ENCODE measurements around the gene HAUS7. TPM values are rescaled to one million over a fixed set of nuclear protein-coding genes. Genes with fewer than 3 reads are reported as not detected.

The HAUS7 gene
- total RNA-seq, 1 donor from 2014 or later, result 31.3 TPM

DNA sequence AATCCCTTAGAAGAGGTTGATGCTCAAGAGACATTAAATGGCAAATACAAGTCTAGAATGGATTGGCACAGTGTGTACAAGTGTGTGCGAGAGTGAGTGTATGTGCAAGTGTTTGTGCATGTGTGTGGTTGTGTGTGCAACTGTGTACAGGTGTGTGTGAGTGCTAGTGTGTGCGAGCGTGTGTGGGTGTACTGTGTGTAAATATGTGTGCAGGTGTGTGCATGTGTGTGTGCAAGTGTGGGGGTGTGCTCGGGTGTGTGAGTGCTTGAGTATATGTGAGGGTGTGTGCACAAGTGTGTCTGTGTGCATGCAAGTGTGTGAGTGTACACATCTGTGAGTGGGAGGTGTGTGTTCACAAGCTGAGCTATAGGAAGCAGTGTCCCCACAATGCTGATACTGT lies 30.4 kb downstream of the HAUS7 start:
- no peak overlapping the region for H3K4me3 Mint-ChIP-seq (ENCODE audit: unreplicated experiment)
- H3K27me3 Mint-ChIP-seq (ENCODE audit: low read depth), result peaks cover 11% of the 10 kb centered on the region
- no peaks in the 10 kb centered on the region for H3K9me3 Mint-ChIP-seq (ENCODE audit: low read depth)
- TF ChIP-seq CTCF (IDR thresholded peaks at IDR 0.05), result no peak
- H3K36me3 Mint-ChIP-seq (ENCODE audit: low read depth), result no peaks in the 10 kb centered on the region
- no peak for DNase-seq (ENCODE audit: low spot score)
- no peak overlapping the region for H3K27ac Mint-ChIP-seq (ENCODE audit: unreplicated experiment)
- H3K4me1 Mint-ChIP-seq (ENCODE audit: low read depth), result no peaks in the 10 kb centered on the region

- Mint-ChIP-seq H3K4me1 (ENCODE audit: low read depth) (no peaks in the 10 kb centered on the region), H3K27me3 (ENCODE audit: low read depth) (peaks cover 11% of the 10 kb centered on the region), H3K9me3 (ENCODE audit: low read depth) (no peaks in the 10 kb centered on the region), H3K36me3 (ENCODE audit: low read depth) (no peaks in the 10 kb centered on the region), H3K27ac (ENCODE audit: unreplicated experiment) (no peak overlapping the region), H3K4me3 (ENCODE audit: unreplicated experiment) (no peak overlapping the region)
- DNase-seq (ENCODE audit: low spot score), result no peak
- peak; percentile 75 for TF ChIP-seq CTCF (IDR thresholded peaks at IDR 0.05)
Measured at GRCh38 chrX:153438532-153438931, 31.8 kb downstream of the HAUS7 start.

DNA sequence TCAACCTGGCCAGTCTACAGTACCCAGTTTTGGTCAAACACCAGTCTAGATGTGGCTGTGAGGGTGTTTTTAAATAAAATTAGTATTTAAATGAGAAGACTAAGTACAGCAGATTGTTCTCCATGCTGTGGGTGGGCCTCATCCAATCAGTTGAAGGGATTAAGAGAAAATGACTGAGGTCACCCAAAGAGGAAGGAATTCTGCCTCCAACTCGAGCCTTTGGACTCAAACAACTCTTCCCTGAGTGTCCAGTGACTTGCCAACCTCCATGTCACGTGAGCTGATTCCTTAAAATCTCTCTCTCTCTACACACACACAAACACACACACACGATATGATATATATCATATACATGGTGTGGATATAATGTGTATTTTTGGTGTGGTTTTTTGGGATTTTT lies 34.5 kb downstream of the HAUS7 start:
- H3K36me3 Mint-ChIP-seq (ENCODE audit: low read depth), result no peaks in the 10 kb centered on the region
- no peak overlapping the region for H3K4me3 Mint-ChIP-seq (ENCODE audit: unreplicated experiment)
- no peak overlapping the region for H3K27ac Mint-ChIP-seq (ENCODE audit: unreplicated experiment)
- H3K4me1 Mint-ChIP-seq (ENCODE audit: low read depth), result no peaks in the 10 kb centered on the region
- no peak for TF ChIP-seq CTCF (IDR thresholded peaks at IDR 0.05)
- peaks cover 5% of the 10 kb centered on the region for H3K9me3 Mint-ChIP-seq (ENCODE audit: low read depth)
- peaks cover 9% of the 10 kb centered on the region for H3K27me3 Mint-ChIP-seq (ENCODE audit: low read depth)
- DNase-seq (ENCODE audit: low spot score), result no peak

DNA sequence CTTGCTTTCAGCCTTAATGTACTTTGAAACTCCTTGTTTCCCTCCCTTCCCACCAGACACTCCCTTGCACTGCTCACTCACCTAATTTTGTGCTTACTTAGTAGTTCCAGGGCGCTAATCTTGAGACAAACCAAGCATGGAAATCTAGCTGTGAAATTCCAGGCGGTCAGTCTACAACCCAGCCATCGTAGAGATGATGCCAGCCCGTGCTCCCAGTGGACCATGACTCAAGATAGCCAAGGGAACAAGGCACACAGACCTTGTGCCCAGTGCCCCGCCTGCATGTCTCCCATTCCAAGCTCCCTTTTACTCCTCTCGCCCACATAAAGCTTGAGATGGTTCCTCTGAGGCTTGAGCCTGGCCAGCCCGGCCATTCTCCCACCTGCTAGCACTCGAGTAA lies 35.6 kb downstream of the HAUS7 start:
- peaks cover 7% of the 10 kb centered on the region for H3K27me3 Mint-ChIP-seq (ENCODE audit: low read depth)
- no peaks in the 10 kb centered on the region for H3K36me3 Mint-ChIP-seq (ENCODE audit: low read depth)
- no peak overlapping the region for H3K27ac Mint-ChIP-seq (ENCODE audit: unreplicated experiment)
- DNase-seq (ENCODE audit: low spot score), result no peak
- H3K4me3 Mint-ChIP-seq (ENCODE audit: unreplicated experiment), result no peak overlapping the region
- H3K9me3 Mint-ChIP-seq (ENCODE audit: low read depth), result peaks cover 11% of the 10 kb centered on the region
- TF ChIP-seq CTCF (IDR thresholded peaks at IDR 0.05), result no peak
- no peaks in the 10 kb centered on the region for H3K4me1 Mint-ChIP-seq (ENCODE audit: low read depth)

GRCh38 chrX:153433781-153434285 lies 36.5 kb downstream of the HAUS7 start:
- Mint-ChIP-seq H3K27ac (ENCODE audit: unreplicated experiment) (no peak overlapping the region), H3K4me1 (ENCODE audit: low read depth) (no peaks in the 10 kb centered on the region), H3K27me3 (ENCODE audit: low read depth) (peaks cover 7% of the 10 kb centered on the region), H3K4me3 (ENCODE audit: unreplicated experiment) (no peak overlapping the region), H3K36me3 (ENCODE audit: low read depth) (no peaks in the 10 kb centered on the region), H3K9me3 (ENCODE audit: low read depth) (peaks cover 11% of the 10 kb centered on the region)
- no peak for TF ChIP-seq CTCF (IDR thresholded peaks at IDR 0.05)
- DNase-seq (ENCODE audit: low spot score), result no peak
